ENCODE measurements around the gene SHISA6. TPM values are rescaled to one million over a fixed set of nuclear protein-coding genes. Genes with fewer than 3 reads are reported as not detected.

The SHISA6 gene
- total RNA-seq, 1 donor from 2014 or later = 1.4 TPM

DNA sequence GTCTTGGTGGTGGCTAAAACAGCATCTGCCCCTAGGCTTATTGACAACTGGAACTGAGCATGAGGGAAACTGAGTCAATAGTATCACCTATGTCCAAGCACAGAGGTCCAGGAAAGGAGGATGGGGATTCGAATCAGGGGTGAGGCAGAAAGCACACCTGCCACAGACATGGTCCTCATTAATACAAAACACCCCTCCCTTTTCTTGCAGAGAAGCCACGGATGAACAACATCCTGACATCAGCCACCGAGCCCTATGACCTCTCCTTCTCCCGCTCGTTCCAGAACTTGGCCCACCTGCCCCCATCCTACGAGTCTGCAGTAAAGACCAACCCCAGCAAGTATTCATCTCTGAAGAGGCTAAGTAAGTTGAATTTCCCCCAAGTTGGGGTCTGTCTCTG is 314.5 kb downstream of the SHISA6 start:
- no peak overlapping the region for H3K27ac Mint-ChIP-seq (ENCODE audit: unreplicated experiment)
- peaks cover 4% of the 10 kb centered on the region for H3K4me1 Mint-ChIP-seq
- H3K27me3 Mint-ChIP-seq (ENCODE audit: low read depth) = peaks cover 25% of the 10 kb centered on the region
- TF ChIP-seq, protein P1, sequence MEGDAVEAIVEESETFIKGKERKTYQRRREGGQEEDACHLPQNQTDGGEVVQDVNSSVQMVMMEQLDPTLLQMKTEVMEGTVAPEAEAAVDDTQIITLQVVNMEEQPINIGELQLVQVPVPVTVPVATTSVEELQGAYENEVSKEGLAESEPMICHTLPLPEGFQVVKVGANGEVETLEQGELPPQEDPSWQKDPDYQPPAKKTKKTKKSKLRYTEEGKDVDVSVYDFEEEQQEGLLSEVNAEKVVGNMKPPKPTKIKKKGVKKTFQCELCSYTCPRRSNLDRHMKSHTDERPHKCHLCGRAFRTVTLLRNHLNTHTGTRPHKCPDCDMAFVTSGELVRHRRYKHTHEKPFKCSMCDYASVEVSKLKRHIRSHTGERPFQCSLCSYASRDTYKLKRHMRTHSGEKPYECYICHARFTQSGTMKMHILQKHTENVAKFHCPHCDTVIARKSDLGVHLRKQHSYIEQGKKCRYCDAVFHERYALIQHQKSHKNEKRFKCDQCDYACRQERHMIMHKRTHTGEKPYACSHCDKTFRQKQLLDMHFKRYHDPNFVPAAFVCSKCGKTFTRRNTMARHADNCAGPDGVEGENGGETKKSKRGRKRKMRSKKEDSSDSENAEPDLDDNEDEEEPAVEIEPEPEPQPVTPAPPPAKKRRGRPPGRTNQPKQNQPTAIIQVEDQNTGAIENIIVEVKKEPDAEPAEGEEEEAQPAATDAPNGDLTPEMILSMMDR (conservative IDR thresholded peaks at IDR 0.05) = no peak
- no peaks in the 10 kb centered on the region for H3K36me3 Mint-ChIP-seq (ENCODE audit: low read depth)
- no peak overlapping the region for H3K4me3 Mint-ChIP-seq
- no peaks in the 10 kb centered on the region for H3K9me3 Mint-ChIP-seq
- DNase-seq (ENCODE audit: low read depth, low spot score) = no peak

DNA sequence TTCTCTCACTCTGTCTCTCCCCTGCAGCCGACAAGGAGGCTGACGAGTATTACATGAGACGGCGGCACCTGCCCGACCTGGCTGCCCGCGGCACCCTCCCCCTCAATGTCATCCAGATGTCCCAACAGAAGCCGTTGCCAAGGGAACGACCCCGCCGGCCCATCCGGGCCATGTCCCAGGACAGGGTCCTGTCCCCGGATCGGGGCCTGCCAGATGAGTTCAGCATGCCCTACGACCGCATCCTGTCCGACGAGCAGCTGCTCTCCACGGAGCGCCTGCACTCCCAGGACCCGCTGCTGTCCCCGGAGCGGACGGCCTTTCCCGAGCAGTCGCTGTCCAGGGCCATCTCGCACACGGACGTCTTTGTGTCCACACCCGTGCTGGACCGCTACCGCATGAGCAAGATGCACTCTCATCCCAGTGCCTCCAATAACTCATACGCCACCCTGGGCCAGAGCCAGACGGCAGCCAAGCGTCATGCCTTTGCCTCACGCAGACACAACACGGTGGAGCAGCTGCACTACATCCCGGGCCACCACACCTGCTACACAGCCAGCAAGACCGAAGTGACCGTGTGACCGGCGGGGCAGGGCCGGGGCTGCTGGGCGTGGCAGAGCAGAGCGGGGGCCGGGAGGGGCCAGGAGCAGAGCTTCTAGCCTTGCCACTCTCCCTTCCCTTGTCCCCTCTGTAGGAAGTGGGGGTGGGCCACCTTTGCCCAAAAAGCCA is 316.9 kb downstream of the SHISA6 start:
- H3K4me1 Mint-ChIP-seq = no peaks in the 10 kb centered on the region
- peaks cover 19% of the 10 kb centered on the region for H3K27me3 Mint-ChIP-seq (ENCODE audit: low read depth)
- DNase-seq (ENCODE audit: low read depth, low spot score) = no peak
- no peak overlapping the region for H3K27ac Mint-ChIP-seq (ENCODE audit: unreplicated experiment)
- H3K36me3 Mint-ChIP-seq (ENCODE audit: low read depth) = no peaks in the 10 kb centered on the region
- H3K4me3 Mint-ChIP-seq = no peak overlapping the region
- peaks cover 3% of the 10 kb centered on the region for H3K9me3 Mint-ChIP-seq
- TF ChIP-seq, protein P1 (conservative IDR thresholded peaks at IDR 0.05) = no peak

DNA sequence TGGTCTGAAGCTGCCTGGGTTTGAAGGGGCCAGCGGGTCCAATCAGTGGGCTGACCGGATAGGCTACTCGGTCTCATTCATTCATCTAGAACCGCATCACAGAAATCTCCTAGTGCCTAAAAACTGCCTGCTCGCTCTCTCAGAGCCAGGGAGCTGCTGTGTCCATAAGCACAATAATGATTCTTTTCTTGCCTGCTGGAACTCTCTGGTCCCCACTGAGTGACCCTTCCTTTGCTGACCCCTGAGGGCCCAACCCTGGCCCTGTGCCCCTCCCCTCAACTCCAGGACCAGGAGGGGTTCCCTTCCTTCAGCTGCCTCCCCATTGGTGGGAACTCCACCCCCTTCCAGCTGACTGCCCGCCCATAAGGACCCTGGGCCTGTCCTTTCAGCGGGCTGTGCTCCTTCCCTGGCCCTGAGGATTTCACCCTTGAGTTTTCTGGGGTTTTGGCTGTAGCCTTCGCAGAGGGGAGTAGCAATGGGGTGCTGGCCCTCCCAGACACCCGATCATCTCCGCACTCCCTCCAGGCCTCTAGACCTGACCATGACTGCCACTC is 317.7 kb downstream of the SHISA6 start:
- no peak overlapping the region for H3K4me3 Mint-ChIP-seq
- no peak overlapping the region for H3K27ac Mint-ChIP-seq (ENCODE audit: unreplicated experiment)
- TF ChIP-seq, protein P1 (conservative IDR thresholded peaks at IDR 0.05) = no peak
- no peak for DNase-seq (ENCODE audit: low read depth, low spot score)
- peaks cover 13% of the 10 kb centered on the region for H3K27me3 Mint-ChIP-seq (ENCODE audit: low read depth)
- no peaks in the 10 kb centered on the region for H3K4me1 Mint-ChIP-seq
- no peaks in the 10 kb centered on the region for H3K36me3 Mint-ChIP-seq (ENCODE audit: low read depth)
- H3K9me3 Mint-ChIP-seq = peaks cover 3% of the 10 kb centered on the region

DNA sequence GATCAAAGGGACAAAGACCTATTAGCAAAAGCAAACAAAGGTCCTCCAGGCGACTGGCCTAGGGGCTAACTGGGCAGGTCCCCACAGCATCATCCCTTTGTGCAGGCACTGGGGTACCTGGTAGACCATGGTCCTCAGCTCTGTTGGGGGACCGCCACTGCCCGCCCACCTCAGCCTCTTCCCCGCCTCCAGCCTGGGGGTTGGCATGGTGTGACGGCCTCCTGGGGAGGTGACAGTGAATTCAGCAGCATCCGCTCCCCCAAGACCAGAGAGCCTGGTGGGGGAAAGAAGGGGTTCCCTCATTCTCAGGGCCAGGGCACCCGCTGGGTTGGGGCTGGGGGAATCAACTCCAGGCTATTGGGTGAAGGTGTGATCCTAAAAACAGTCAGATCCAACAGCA is 318.6 kb downstream of the SHISA6 start:
- H3K9me3 Mint-ChIP-seq = peaks cover 3% of the 10 kb centered on the region
- TF ChIP-seq, protein P1 (conservative IDR thresholded peaks at IDR 0.05) = no peak
- H3K27ac Mint-ChIP-seq (ENCODE audit: unreplicated experiment) = no peak overlapping the region
- H3K4me1 Mint-ChIP-seq = no peaks in the 10 kb centered on the region
- peaks cover 10% of the 10 kb centered on the region for H3K27me3 Mint-ChIP-seq (ENCODE audit: low read depth)
- H3K36me3 Mint-ChIP-seq (ENCODE audit: low read depth) = no peaks in the 10 kb centered on the region
- no peak overlapping the region for H3K4me3 Mint-ChIP-seq
- no peak for DNase-seq (ENCODE audit: low read depth, low spot score)

DNA sequence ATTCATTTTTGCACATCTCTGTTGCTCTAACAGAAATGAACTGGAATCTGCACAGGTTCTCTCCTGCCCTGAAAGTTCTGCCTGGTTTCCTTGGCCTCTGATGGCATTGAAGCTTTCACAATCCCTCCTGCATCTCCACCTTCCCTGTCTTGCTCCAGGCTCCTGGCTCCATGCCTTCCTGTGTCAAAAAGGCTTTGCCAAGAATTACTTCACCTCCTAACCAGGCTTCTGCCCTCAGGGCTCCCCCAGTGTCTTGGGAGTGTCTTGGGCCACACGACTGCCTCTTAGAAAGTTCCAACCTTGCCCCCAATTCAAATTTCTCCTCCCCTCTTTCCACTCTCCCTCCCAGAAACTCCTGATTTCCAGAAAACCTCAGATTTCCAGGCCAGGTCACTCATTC is 320.3 kb downstream of the SHISA6 start:
- H3K4me3 Mint-ChIP-seq = no peak overlapping the region
- no peak for DNase-seq (ENCODE audit: low read depth, low spot score)
- peaks cover 9% of the 10 kb centered on the region for H3K27me3 Mint-ChIP-seq (ENCODE audit: low read depth)
- H3K36me3 Mint-ChIP-seq (ENCODE audit: low read depth) = no peaks in the 10 kb centered on the region
- peaks cover 6% of the 10 kb centered on the region for H3K9me3 Mint-ChIP-seq
- no peak overlapping the region for H3K27ac Mint-ChIP-seq (ENCODE audit: unreplicated experiment)
- TF ChIP-seq, protein P1 (conservative IDR thresholded peaks at IDR 0.05) = no peak
- no peaks in the 10 kb centered on the region for H3K4me1 Mint-ChIP-seq
